SK-MEL-5 (cell line): ENCODE results near the gene HSPA4. TPM values are rescaled to one million over a fixed set of nuclear protein-coding genes. Genes with fewer than 3 reads are reported as not detected.
"Not testable (repeated sequence)": the region's sequence is repeated elsewhere in the genome, so short reads cannot be mapped to it uniquely, and the experiment has no call there.

Source experiments
- DNase-seq: peaks from one replicate; pipeline ENCODE4 v3.0.0-alpha.2; 2016; ENCODE audit warnings: low read depth, low spot score
- in situ Hi-C: cut with HindIII; loops from 2 replicates; pipeline ENCODE4 v1.10.0; 2016; ENCODE audit warnings: low sequenced_read_pairs, high pct_unique_total_duplicates, low pct_unique_long_range_greater_than_20kb
- total RNA-seq: library from RNA; depleted of rRNA; stranded (reverse); fragments of >200 nt; shearing (Covaris generic); gene quantifications from 2 replicates; pipeline ENCODE4 v1.2.3, GENCODE V29; 2014

Gene HSPA4
- total RNA-seq, 1 experiment from 2014 or later: 315 TPM

- in situ Hi-C loops: not testable (repeated sequence)
Measured at GRCh38 chr5:133046560-133046959, 5.3 kb upstream of the HSPA4 start.

GRCh38 chr5:133047404-133047803 lies 4.4 kb upstream of the HSPA4 start:
- DNase-seq: no peak
- in situ Hi-C loops: no loop called here

More at GRCh38 chr5:133046560-133046959, 5.3 kb upstream of the HSPA4 start:
- DNase-seq: not testable (repeated sequence)

GRCh38 chr5:133048993-133049725 lies 2.7 kb upstream of the HSPA4 start:
- in situ Hi-C loops: no loop called here
- DNase-seq: no peak

GRCh38 chr5:133049726-133050048 lies 2.1 kb upstream of the HSPA4 start:
- in situ Hi-C loops: no loop called here
- DNase-seq: no peak

- DNase-seq: no peak
- in situ Hi-C loops: no loop called here
Measured at GRCh38 chr5:133050521-133050920, 1.3 kb upstream of the HSPA4 start.

GRCh38 chr5:133051061-133051541 lies 712 bp upstream of the HSPA4 start:
- in situ Hi-C loops: no loop called here
- DNase-seq: no peak

GRCh38 chr5:133052317-133053175 lies 733 bp downstream of the HSPA4 start:
- in situ Hi-C loops: no loop called here
- DNase-seq: peak; percentile 74

- in situ Hi-C loops: no loop called here
- DNase-seq: no peak
Measured at GRCh38 chr5:133053448-133053847, 1.6 kb downstream of the HSPA4 start.

- no peak for DNase-seq
- in situ Hi-C loops: no loop called here
Measured at GRCh38 chr5:133054697-133055471, 3.1 kb downstream of the HSPA4 start.

GRCh38 chr5:133056891-133057290 lies 5.1 kb downstream of the HSPA4 start:
- in situ Hi-C loops: no loop called here
- DNase-seq: no peak

GRCh38 chr5:133059621-133060020 lies 7.8 kb downstream of the HSPA4 start:
- in situ Hi-C loops: no loop called here
- no peak for DNase-seq

GRCh38 chr5:133062276-133062675 lies 10.5 kb downstream of the HSPA4 start:
- in situ Hi-C loops: no loop called here

GRCh38 chr5:133063965-133064364 lies 12.2 kb downstream of the HSPA4 start:
- in situ Hi-C loops: no loop called here
- DNase-seq: no peak

More at GRCh38 chr5:133062276-133062675, 10.5 kb downstream of the HSPA4 start:
- DNase-seq: no peak

- in situ Hi-C loops: no loop called here
- no peak for DNase-seq
Measured at GRCh38 chr5:133065471-133065870, 13.7 kb downstream of the HSPA4 start.

- in situ Hi-C loops: no loop called here
- DNase-seq: no peak
Measured at GRCh38 chr5:133066045-133066444, 14.2 kb downstream of the HSPA4 start.

GRCh38 chr5:133072021-133072420 lies 20.2 kb downstream of the HSPA4 start:
- DNase-seq: no peak
- in situ Hi-C loops: no loop called here

- in situ Hi-C loops: no loop called here
- DNase-seq: no peak
Measured at GRCh38 chr5:133075572-133076536, 24.0 kb downstream of the HSPA4 start.
